SK-N-SH (cell line): ENCODE results near the gene GPR37L1. TPM values are rescaled to one million over a fixed set of nuclear protein-coding genes. Genes with fewer than 3 reads are reported as not detected.

Experiments used
- CTCF ChIA-PET: fragments of 300-600, 350-600 bp; formaldehyde crosslinking; extraction: SDS; loops from one replicate; lab custom pipeline; 2021; lab: Yijun Ruan, JAX
- POLR2A ChIA-PET: fragments of 350-600 bp; sonication (Branson Sonifier 250); formaldehyde crosslinking; extraction: SDS; loops from one replicate; lab custom pipeline; 2020; ENCODE audit warnings: antibody characterized with exemption, inconsistent platforms; lab: Yijun Ruan, JAX
- DNase-seq: peaks from one replicate; pipeline ENCODE4 v3.0.0; 2012
- H2AFZ ChIP-seq: fragments of 200-600 bp; sonication (generic); 2 replicates; pipeline ENCODE4 v1.8.1; 2016; ENCODE audit warnings: antibody characterized with exemption, mild to moderate bottlenecking, low read depth
- H3F3A ChIP-seq: fragments of 200-600 bp; sonication (generic); replicated peaks from 2 replicates; pipeline ENCODE3; 2016; ENCODE audit warnings: antibody characterized with exemption, mild to moderate bottlenecking; ENCODE audit not compliant: insufficient read depth
- H3K27ac ChIP-seq, 2 experiments: fragments of 200-500 bp in 1 of 2; fragments of 200-600 bp in 1 of 2; sonication (Bioruptor generic) in 1 of 2; sonication (generic), shearing (Covaris generic) in 1 of 2; 2 replicates each; pipeline versions ENCODE4 v1.5.1 to v1.6.1; 2014 to 2016; ENCODE audit warnings: low read depth in 2 of 2, inconsistent platforms in 1 of 2, low read length in 1 of 2, mild to moderate bottlenecking in 1 of 2, mixed read lengths in 1 of 2
- H3K27me3 ChIP-seq: fragments of 200-600 bp; sonication (generic), shearing (Covaris generic); 2 replicates; pipeline ENCODE4 v1.6.1; 2016; ENCODE audit warnings: mixed run types; ENCODE audit not compliant: insufficient read depth
- H3K36me3 ChIP-seq, 2 experiments: fragments of 200-500 bp in 1 of 2; fragments of 200-600 bp in 1 of 2; sonication (Bioruptor generic) in 1 of 2; sonication (generic) in 1 of 2; replicated peaks in 1 of 2; 2 replicates each; pipeline versions ENCODE3 to v1.5.1; 2014 to 2016; ENCODE audit warnings: low read length in 1 of 2, mild to moderate bottlenecking in 1 of 2; ENCODE audit not compliant: insufficient read depth in 2 of 2, control insufficient read depth in 1 of 2
- H3K4me1 ChIP-seq, 2 experiments: fragments of 200-500 bp in 1 of 2; fragments of 200-600 bp in 1 of 2; sonication (Bioruptor generic) in 1 of 2; sonication (generic), shearing (Covaris generic) in 1 of 2; 2 replicates each; pipeline versions ENCODE4 v1.5.1 to v1.6.1; 2014 to 2016; ENCODE audit warnings: low read depth in 1 of 2, low read length in 1 of 2, mixed run types in 1 of 2; ENCODE audit not compliant: insufficient read depth in 2 of 2, control insufficient read depth in 1 of 2
- H3K4me2 ChIP-seq: fragments of 200-600 bp; sonication (generic), shearing (Covaris generic); 2 replicates; pipeline ENCODE4 v1.6.1; 2017; ENCODE audit warnings: mixed run types
- H3K4me3 ChIP-seq, 2 experiments: fragments of 200-500 bp in 1 of 2; fragments of 200-600 bp in 1 of 2; sonication (Bioruptor generic) in 1 of 2; sonication (generic), shearing (Covaris generic) in 1 of 2; 2 replicates each; pipeline versions ENCODE4 v1.5.1 to v1.8.1; 2014 to 2016; ENCODE audit warnings: low read depth in 2 of 2, inconsistent platforms in 1 of 2, low read length in 1 of 2, mild to moderate bottlenecking in 1 of 2, mixed read lengths in 1 of 2, moderate library complexity in 1 of 2
- H3K79me2 ChIP-seq: fragments of 200-600 bp; sonication (generic); 2 replicates; pipeline ENCODE4 v1.8.1; 2017; ENCODE audit warnings: mild to moderate bottlenecking; ENCODE audit not compliant: insufficient read depth
- H3K9ac ChIP-seq: fragments of 200-600 bp; sonication (generic); 2 replicates; pipeline ENCODE4 v1.6.1; 2017; ENCODE audit warnings: mixed run types
- H3K9me2 ChIP-seq: fragments of 200-600 bp; sonication (generic); 2 replicates; pipeline ENCODE4 v1.6.1; 2017; ENCODE audit warnings: mixed run types
- H3K9me3 ChIP-seq: fragments of 200-600 bp; sonication (generic); 2 replicates; pipeline ENCODE4 v1.6.1; 2017; ENCODE audit warnings: mixed run types, mild to moderate bottlenecking, moderate library complexity
- H4K20me1 ChIP-seq: fragments of 200-600 bp; sonication (generic); 2 replicates; pipeline ENCODE4 v1.6.1; 2017; ENCODE audit warnings: mild to moderate bottlenecking, mixed run types; ENCODE audit not compliant: insufficient read depth
- CHD2 ChIP-seq: fragments of 150-350 bp; IDR thresholded peaks from 2 replicates; pipeline ENCODE4 v1.6.1; 2018; ENCODE audit warnings: low read length; ENCODE audit not compliant: partially characterized antibody
- ELF1 ChIP-seq: IDR thresholded peaks from 2 replicates; pipeline ENCODE4 v1.4.0; 2012
- EZH2phosphoT487 ChIP-seq: fragments of 200-600 bp; sonication (generic); IDR thresholded peaks from 2 replicates; pipeline ENCODE4 v1.6.1; 2017; ENCODE audit warnings: low read depth, mixed run types, mild to moderate bottlenecking, antibody characterized with exemption, moderate library complexity, borderline replicate concordance
- FOSL2 ChIP-seq: IDR thresholded peaks from 2 replicates; pipeline ENCODE4 v1.4.0; 2012; ENCODE audit warnings: low read depth, mild to moderate bottlenecking, moderate library complexity, borderline replicate concordance
- FOXJ3 ChIP-seq: sonication (generic); formaldehyde crosslinking; IDR thresholded peaks from 2 replicates; pipeline ENCODE4 v1.5.1; 2020; ENCODE audit warnings: mild to moderate bottlenecking, missing genetic modification reagents
- FOXM1 ChIP-seq: IDR thresholded peaks from 2 replicates; pipeline ENCODE4 v1.4.0; 2012; ENCODE audit warnings: low read depth, mild to moderate bottlenecking
- GATA2 ChIP-seq: sonication (generic); formaldehyde crosslinking; IDR thresholded peaks from 2 replicates; pipeline ENCODE4 v1.5.0; 2020; ENCODE audit warnings: mild to moderate bottlenecking, missing genetic modification reagents
- IRF3 ChIP-seq: fragments of 150-350 bp; IDR thresholded peaks from 2 replicates; pipeline ENCODE4 v1.6.1; 2016; ENCODE audit warnings: mild to moderate bottlenecking, low read depth, low read length
- MAX ChIP-seq: IDR thresholded peaks from 2 replicates; pipeline ENCODE4 v1.4.0; 2012; ENCODE audit warnings: low read depth
- MEF2A ChIP-seq: IDR thresholded peaks from 2 replicates; pipeline ENCODE4 v1.4.0; 2012; ENCODE audit warnings: low read depth, borderline replicate concordance
- NFIC ChIP-seq: IDR thresholded peaks from 2 replicates; pipeline ENCODE4 v1.4.0; 2012; ENCODE audit warnings: borderline replicate concordance
- POLR2AphosphoS5 ChIP-seq: IDR thresholded peaks from 2 replicates; pipeline ENCODE4 v1.6.1; 2012; ENCODE audit warnings: low read depth, low read length
- RAD21 ChIP-seq: IDR thresholded peaks from 2 replicates; pipeline ENCODE4 v1.6.1; 2012; ENCODE audit warnings: mild to moderate bottlenecking, low read length
- RFX5 ChIP-seq: IDR thresholded peaks from 2 replicates; pipeline ENCODE4 v1.6.1; 2012; ENCODE audit warnings: mild to moderate bottlenecking, improper control_type of control experiment, low read length
- SMC3 ChIP-seq: IDR thresholded peaks from 2 replicates; pipeline ENCODE4 v1.6.1; 2012; ENCODE audit warnings: low read depth, low read length, improper control_type of control experiment
- TAF1 ChIP-seq: IDR thresholded peaks from 2 replicates; pipeline ENCODE4 v1.6.1; 2012; ENCODE audit warnings: low read depth, mild to moderate bottlenecking, low read length, moderate library complexity, borderline replicate concordance
- TCF12 ChIP-seq: IDR thresholded peaks from 2 replicates; pipeline ENCODE4 v1.4.0; 2012
- TEAD4 ChIP-seq: IDR thresholded peaks from 2 replicates; pipeline ENCODE4 v1.4.0; 2012; ENCODE audit warnings: mild to moderate bottlenecking, borderline replicate concordance; ENCODE audit not compliant: insufficient read depth
- USF1 ChIP-seq: IDR thresholded peaks from 2 replicates; pipeline ENCODE4 v1.4.0; 2012; ENCODE audit warnings: low read depth, borderline replicate concordance
- USF2 ChIP-seq: fragments of 150-350 bp; IDR thresholded peaks from 2 replicates; pipeline ENCODE4 v1.6.1; 2017; ENCODE audit warnings: antibody characterized with exemption, low read length, low read depth, borderline replicate concordance
- WGBS: methylation state at CpG from one replicate; pipeline ENCODE4 v1.1.6; 2017; ENCODE audit warnings: low lambda C conversion rate; 5-methylcytosine and 5-hydroxymethylcytosine counted together
- polyA plus RNA-seq, 3 experiments: library from polyadenylated mRNA; depleted of rRNA; stranded (reverse); fragments of >200 nt; gene quantifications; 2 replicates each; pipeline ENCODE4 v1.2.3, GENCODE V29; 2012
- TF ChIP-seq, protein P1 (sequence below): IDR thresholded peaks from 2 replicates; pipeline ENCODE4 v1.6.1; 2012; ENCODE audit warnings: mild to moderate bottlenecking, low read depth, low read length, moderate library complexity
- TF ChIP-seq, protein P2 (sequence below): IDR thresholded peaks from 2 replicates; pipeline ENCODE4; 2012
- TF ChIP-seq, protein P3 (sequence below): IDR thresholded peaks from 2 replicates; pipeline ENCODE4 v1.4.0; 2012; ENCODE audit warnings: low read depth, borderline replicate concordance

GPR37L1 gene
- not detected in 2 replicates for polyA plus RNA-seq (2012; rRNA removed)
- polyA plus RNA-seq (2012; cell fraction: cytosol; rRNA removed), result not detected in 2 replicates
- polyA plus RNA-seq (2012; cell fraction: nucleus; rRNA removed), result 0.02 TPM in 1 of 2 replicates, not detected in the other

DNA sequence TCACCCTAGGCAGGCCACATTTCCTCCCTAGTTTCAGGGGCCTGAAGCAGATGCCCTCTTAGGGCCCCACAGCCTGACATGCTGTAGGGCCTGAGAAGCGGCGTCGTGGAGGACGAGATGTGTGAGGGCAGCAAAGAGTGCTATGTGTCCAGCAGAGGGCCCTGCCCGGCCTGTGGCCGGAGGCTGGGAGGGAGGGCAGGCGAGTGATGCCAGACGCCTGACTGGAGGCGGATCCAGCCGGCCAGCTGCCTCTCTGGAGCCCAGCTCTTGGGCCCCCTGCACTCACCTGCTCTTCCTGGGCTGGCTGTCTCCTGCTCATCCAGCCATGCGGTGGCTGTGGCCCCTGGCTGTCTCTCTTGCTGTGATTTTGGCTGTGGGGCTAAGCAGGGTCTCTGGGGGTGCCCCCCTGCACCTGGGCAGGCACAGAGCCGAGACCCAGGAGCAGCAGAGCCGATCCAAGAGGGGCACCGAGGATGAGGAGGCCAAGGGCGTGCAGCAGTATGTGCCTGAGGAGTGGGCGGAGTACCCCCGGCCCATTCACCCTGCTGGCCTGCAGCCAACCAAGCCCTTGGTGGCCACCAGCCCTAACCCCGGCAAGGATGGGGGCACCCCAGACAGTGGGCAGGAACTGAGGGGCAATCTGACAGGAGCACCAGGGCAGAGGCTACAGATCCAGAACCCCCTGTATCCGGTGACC, at the start of gene GPR37L1:
Gene GPR37L1 (plus strand): TSS at position 279 of the 697 bp plus-strand sequence. CDS start 47 bp downstream, at position 326.
- CTCF ChIA-PET, result interaction anchor here (0.7 to 12.0 kb wide), 18 partner anchors 10 to 659 kb away, joined by 3 to 411 read pairs (median 4); partner anchors contain the start of gene ELF3
- POLR2A ChIA-PET, result interaction anchor here (0.6 kb wide), 1 partner anchor 9 kb away, joined by 3 read pairs; no protein-coding TSS in a partner anchor
- peak; percentile 91 for DNase-seq
- TF ChIP-seq FOSL2 (no peak), RAD21 (peak; percentile 58), MEF2A (no peak), GATA2 (CRISPR knock-in tag) (0 out of 2 replicates have a peak, but pooled peaks have one; percentile 14), TCF12 (no peak), POLR2AphosphoS5 (no peak), USF2 (no peak), TAF1 (no peak), USF1 (no peak), FOXM1 (no peak), RFX5 (no peak), NFIC (no peak), IRF3 (no peak), FOXJ3 (CRISPR knock-in tag) (no peak), CHD2 (no peak), ELF1 (no peak), TEAD4 (no peak), MAX (peak; percentile 65; the same call in 1 of the 2 replicates), SMC3 (peak; percentile 71), EZH2phosphoT487 (no peak)
- TF ChIP-seq, protein P1, sequence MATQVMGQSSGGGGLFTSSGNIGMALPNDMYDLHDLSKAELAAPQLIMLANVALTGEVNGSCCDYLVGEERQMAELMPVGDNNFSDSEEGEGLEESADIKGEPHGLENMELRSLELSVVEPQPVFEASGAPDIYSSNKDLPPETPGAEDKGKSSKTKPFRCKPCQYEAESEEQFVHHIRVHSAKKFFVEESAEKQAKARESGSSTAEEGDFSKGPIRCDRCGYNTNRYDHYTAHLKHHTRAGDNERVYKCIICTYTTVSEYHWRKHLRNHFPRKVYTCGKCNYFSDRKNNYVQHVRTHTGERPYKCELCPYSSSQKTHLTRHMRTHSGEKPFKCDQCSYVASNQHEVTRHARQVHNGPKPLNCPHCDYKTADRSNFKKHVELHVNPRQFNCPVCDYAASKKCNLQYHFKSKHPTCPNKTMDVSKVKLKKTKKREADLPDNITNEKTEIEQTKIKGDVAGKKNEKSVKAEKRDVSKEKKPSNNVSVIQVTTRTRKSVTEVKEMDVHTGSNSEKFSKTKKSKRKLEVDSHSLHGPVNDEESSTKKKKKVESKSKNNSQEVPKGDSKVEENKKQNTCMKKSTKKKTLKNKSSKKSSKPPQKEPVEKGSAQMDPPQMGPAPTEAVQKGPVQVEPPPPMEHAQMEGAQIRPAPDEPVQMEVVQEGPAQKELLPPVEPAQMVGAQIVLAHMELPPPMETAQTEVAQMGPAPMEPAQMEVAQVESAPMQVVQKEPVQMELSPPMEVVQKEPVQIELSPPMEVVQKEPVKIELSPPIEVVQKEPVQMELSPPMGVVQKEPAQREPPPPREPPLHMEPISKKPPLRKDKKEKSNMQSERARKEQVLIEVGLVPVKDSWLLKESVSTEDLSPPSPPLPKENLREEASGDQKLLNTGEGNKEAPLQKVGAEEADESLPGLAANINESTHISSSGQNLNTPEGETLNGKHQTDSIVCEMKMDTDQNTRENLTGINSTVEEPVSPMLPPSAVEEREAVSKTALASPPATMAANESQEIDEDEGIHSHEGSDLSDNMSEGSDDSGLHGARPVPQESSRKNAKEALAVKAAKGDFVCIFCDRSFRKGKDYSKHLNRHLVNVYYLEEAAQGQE, result no peak
- TF ChIP-seq, protein P2, sequence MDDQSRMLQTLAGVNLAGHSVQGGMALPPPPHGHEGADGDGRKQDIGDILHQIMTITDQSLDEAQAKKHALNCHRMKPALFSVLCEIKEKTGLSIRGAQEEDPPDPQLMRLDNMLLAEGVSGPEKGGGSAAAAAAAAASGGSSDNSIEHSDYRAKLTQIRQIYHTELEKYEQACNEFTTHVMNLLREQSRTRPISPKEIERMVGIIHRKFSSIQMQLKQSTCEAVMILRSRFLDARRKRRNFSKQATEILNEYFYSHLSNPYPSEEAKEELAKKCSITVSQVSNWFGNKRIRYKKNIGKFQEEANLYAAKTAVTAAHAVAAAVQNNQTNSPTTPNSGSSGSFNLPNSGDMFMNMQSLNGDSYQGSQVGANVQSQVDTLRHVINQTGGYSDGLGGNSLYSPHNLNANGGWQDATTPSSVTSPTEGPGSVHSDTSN, result no peak
- TF ChIP-seq, protein P3, sequence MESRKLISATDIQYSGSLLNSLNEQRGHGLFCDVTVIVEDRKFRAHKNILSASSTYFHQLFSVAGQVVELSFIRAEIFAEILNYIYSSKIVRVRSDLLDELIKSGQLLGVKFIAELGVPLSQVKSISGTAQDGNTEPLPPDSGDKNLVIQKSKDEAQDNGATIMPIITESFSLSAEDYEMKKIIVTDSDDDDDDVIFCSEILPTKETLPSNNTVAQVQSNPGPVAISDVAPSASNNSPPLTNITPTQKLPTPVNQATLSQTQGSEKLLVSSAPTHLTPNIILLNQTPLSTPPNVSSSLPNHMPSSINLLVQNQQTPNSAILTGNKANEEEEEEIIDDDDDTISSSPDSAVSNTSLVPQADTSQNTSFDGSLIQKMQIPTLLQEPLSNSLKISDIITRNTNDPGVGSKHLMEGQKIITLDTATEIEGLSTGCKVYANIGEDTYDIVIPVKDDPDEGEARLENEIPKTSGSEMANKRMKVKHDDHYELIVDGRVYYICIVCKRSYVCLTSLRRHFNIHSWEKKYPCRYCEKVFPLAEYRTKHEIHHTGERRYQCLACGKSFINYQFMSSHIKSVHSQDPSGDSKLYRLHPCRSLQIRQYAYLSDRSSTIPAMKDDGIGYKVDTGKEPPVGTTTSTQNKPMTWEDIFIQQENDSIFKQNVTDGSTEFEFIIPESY, result no peak

More for the DNA sequence above, at the start of gene GPR37L1:
- Histone ChIP-seq H3K9me3 (no peaks in the 10 kb centered on the region), H4K20me1 (no peaks in the 10 kb centered on the region), H3K36me3 (no peaks in the 10 kb centered on the region), H3K4me3 (no peak within 1 kb of the TSS), H3K4me2 (no peak within 1 kb of the TSS), H3F3A (peaks cover 3% of the 10 kb centered on the region), H3K27me3 (no peaks in the 10 kb centered on the region), H3K27ac (no peak within 1 kb of the TSS), H3K9me2 (no peaks in the 10 kb centered on the region), H3K79me2 (no peaks in the 10 kb centered on the region), H3K4me1 (peaks cover 0 to 9% of the 10 kb centered on the region in 2 experiments; a peak in 1 of 4 replicates), H3K9ac (no peak within 1 kb of the TSS), H2AFZ (no peak within 1 kb of the TSS)
- 33% methylated on average over 8 of the region's 19 CpGs for WGBS
